ENCODE measurements around the gene GNB3.
"Not testable (repeated sequence)": the region's sequence is repeated elsewhere in the genome, so short reads cannot be mapped to it uniquely, and the experiment has no call there.

The GNB3 gene

DNA sequence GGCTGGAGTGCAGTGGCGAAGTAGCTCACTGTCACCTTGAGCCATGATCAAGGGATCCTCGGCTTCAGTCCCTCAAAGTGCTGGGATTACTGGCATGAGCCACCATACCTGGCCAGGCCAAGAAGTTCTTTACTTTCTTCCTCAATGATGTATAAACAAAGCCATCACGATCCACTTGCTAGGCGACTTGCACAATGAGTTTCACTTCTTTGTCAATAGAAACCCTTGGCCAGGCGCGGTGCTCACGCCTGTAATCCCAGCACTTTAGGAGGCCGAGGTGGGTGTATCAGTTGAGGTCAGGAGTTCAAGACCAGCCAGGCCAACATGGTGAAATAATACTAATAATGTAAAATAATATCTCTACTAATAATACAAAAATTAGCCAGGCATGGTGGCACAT lies 46.7 kb downstream of the GNB3 start:
- DNase-seq: no peak

GRCh38 chr12:6888360-6888759 lies 47.6 kb downstream of the GNB3 start:
- no peak for DNase-seq

- DNase-seq: not testable (repeated sequence)
Observed at GRCh38 chr12:6888794-6889193, 48.1 kb downstream of the GNB3 start.

- DNase-seq: not testable (repeated sequence)
Observed at GRCh38 chr12:6889775-6890573, 49.2 kb downstream of the GNB3 start.

- DNase-seq: peak; percentile 99
Observed at GRCh38 chr12:6890789-6891645, 50.3 kb downstream of the GNB3 start.

GRCh38 chr12:6891646-6892001 lies 50.9 kb downstream of the GNB3 start:
- no peak for DNase-seq

GRCh38 chr12:6892683-6893082 lies 52.0 kb downstream of the GNB3 start:
- not testable (repeated sequence) for DNase-seq

DNA sequence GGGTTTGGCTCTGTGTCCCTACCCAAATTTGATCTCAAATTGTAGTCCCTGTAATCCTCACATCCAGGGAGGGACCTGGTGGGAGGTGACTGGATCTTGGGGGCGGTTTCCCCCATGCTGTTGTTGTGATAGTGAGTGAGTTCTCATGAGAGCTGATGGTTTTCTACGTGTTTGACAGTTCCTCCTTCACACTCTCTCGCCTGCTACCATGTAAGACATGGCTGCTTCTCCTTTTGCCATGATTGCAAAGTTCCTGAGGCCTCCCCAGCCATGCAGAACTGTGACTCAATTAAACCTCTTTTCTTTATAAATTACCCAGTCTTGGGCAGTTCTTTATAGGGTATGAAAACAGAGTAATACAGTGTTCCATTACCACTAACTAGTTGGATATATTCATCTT lies 53.6 kb downstream of the GNB3 start:
- no peak for DNase-seq

All from OCI-M1 (cell line).